Superior temporal gyrus (tissue), 1 donor: ENCODE data around the gene KCNN3.

Source experiments
- DNase-seq: peaks from one replicate; pipeline ENCODE4 v3.0.0-alpha.2; 2016; ENCODE audit errors: extremely low spot score

KCNN3 gene

GRCh38 chr1:154749078-154749760 is 120.9 kb downstream of the KCNN3 start:
- DNase-seq, result no peak

DNA sequence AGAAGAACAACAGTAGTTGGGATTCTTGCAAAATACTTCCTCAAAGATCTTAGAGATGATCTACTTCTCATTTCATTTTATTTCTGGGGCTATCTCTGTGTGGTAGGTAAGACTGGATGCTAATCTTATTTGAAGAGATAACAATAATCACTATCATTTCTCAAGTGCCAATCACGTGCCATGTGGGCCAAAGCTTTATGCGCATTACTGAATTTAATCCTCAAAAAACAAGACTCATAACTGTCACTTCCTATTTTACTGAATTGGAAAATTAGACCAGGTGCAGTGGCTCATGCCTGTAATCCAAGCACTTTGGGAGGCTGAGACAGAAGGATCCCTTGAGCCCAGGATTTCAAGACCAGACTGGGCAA is 121.7 kb downstream of the KCNN3 start:
- no peak for DNase-seq

- no peak for DNase-seq
Observed at GRCh38 chr1:154747740-154748404, 122.2 kb downstream of the KCNN3 start.

- DNase-seq, result no peak
Observed at GRCh38 chr1:154747380-154747739, 122.7 kb downstream of the KCNN3 start.

- DNase-seq, result no peak
Observed at GRCh38 chr1:154746622-154747299, 123.3 kb downstream of the KCNN3 start.

DNA sequence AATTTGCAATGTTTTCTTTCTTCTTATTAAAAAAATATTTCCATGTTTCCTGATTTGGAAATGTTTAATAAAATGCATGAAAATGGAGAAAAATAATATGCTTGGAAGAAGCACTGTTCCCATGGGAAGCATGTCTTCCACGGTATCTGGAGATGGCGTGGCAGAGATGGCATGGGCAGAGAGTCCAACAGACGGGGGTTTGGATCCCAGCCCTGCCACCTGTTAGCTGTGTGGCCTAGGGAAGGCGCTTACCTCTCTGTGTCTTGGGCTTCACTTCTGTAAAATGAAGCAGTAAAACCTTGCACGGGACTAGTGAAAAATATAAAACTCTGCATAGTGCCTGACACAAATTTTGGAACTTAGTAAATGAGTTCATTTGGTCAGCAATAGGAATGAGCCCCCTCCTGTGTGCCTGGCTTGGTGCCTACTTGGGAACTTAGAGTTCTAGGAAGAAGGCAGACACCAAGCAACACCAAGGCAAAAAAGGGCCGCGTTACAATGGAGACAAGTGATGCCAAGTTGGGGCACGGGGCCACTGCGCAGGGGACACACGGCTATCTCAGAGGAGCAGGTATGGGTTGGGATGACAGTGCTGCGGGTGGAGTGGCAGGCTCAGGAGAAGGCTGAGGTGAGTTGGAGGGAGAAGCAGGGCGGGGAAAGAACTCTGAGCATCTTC is 124.2 kb downstream of the KCNN3 start:
- DNase-seq, result no peak

GRCh38 chr1:154745286-154745731 is 124.8 kb downstream of the KCNN3 start:
- DNase-seq, result no peak

DNA sequence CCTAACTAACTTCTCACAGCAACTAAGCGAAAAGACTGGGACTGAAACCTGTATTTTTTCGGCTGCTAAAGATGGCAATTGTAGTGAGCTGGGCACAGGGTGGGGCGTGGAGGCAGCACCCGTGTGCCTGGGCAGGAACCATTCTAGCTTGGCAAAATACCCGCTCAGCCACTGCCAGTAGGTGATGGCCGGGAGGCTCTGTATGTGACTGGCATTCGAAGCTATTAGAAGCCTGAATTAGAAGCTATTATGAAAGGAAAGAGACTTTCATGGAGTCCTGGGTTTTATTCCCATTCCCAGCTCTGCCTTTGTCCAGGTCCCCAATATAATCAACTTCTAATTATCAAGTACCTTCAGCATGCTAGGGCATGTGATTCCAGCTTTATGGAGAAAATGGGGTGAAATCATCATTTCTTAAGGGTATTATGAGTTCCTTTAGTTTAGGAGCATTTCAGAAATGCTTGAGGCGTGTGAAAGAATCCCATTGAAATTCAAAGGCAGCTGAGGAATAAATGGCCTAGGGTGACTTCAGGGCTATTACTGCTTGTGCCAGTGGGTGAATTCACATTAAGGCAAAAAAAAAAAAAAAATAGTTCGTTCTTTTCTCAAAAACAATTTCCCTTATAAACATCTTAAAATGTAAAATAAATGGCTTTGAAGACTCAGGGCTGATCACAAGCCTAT is 125.6 kb downstream of the KCNN3 start:
- DNase-seq, result no peak

DNA sequence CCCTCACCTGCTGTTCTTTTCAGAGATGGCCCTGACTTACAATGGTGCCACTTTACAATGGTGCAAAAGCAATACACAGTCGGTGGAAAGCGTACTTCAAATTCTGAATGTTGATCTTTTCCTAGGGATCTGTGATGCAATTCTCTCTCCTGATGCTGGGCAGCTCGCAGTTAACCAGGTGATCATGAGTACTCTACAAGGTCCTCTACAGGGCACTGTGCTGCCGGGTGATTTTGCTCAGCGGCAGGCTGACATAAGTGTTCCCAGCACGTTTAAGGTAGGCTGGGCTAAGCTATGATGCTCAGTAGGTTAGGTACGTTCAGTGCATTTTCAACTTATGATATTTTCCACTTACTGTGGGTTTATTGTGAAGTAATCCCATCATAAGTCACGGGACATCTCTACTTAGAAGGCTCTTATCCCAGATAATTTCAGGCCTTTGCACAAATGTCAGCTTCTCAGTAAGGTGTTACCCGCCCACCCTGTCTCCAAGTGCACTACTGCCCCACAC is 126.5 kb downstream of the KCNN3 start:
- DNase-seq, result no peak

- DNase-seq, result no peak
Observed at GRCh38 chr1:154742606-154743005, 127.5 kb downstream of the KCNN3 start.

- DNase-seq, result no peak
Observed at GRCh38 chr1:154741741-154742495, 128.2 kb downstream of the KCNN3 start.

- no peak for DNase-seq
Observed at GRCh38 chr1:154741327-154741726, 128.8 kb downstream of the KCNN3 start.

GRCh38 chr1:154739654-154740053 is 130.4 kb downstream of the KCNN3 start:
- no peak for DNase-seq

GRCh38 chr1:154736841-154737240 is 133.2 kb downstream of the KCNN3 start:
- no peak for DNase-seq

- DNase-seq, result no peak
Observed at GRCh38 chr1:154735804-154736168, 134.3 kb downstream of the KCNN3 start.

DNA sequence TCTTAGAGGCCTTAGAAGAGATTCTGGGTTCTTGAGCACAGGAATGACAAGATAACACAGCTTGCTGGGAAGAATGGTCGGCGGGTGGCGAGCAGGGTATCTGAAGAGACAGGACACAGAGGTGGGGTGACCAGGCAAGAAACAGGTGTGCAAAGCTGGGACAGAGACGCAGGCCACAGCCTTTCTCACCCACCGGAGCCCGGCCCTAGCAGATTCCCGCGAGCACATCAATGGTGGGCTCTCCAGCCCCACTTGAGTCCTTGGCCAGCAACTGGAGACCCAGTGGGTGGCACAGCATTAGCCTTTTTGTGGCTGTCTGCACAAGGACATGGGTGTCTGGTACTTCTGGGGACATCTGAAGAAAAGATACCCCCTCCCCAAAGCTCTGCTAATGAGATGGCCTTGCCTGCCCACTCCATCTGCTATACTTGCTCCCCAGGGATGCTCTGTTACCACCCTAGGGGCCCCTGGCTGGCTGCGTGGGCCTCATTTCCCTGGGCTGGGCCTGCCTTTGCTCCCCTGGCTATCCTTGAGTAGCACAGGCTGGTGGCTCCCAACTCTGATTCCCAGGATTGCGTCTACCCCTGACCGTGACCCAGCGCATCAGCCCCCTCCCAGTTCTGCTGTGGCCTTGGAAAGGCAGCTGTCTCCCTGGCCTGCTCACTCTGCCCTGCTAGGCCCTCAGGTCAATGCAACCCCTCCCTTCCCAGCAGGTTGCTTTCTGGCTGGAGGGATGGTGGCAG is 134.8 kb downstream of the KCNN3 start:
- no peak for DNase-seq

DNA sequence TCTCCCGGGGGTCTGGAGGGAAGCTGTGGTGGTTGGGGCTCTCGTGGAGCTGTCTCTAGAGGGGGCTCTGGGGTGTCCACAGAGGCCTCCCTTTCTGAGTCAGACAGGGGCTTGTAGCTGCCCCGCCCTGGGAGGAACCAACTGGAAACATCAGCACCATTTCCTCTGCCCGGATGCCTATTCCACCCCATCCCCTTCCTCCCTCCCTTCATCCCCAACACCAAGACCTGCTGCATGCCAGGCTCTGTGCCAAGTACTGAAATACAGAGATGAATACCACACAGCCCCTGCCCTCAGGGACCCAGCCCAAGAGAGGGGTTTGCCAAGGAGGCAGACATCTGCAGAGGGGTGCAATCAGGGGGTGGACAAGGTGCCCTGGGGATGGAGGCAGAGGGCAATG is 136.5 kb downstream of the KCNN3 start:
- no peak for DNase-seq

- DNase-seq, result no peak
Observed at GRCh38 chr1:154730986-154731489, 139.0 kb downstream of the KCNN3 start.

GRCh38 chr1:154730259-154730658 is 139.8 kb downstream of the KCNN3 start:
- DNase-seq, result no peak

GRCh38 chr1:154729577-154729976 is 140.5 kb downstream of the KCNN3 start:
- no peak for DNase-seq
